ENCODE data around the gene PRTN3.
"Not testable (repeated sequence)": the region's sequence is repeated elsewhere in the genome, so short reads cannot be mapped to it uniquely, and the experiment has no call there.

The PRTN3 gene

GRCh38 chr19:884420-885211, 43.8 kb downstream of the PRTN3 start:
- no peak for DNase-seq

GRCh38 chr19:885536-886224, 44.9 kb downstream of the PRTN3 start:
- no peak for DNase-seq

DNA sequence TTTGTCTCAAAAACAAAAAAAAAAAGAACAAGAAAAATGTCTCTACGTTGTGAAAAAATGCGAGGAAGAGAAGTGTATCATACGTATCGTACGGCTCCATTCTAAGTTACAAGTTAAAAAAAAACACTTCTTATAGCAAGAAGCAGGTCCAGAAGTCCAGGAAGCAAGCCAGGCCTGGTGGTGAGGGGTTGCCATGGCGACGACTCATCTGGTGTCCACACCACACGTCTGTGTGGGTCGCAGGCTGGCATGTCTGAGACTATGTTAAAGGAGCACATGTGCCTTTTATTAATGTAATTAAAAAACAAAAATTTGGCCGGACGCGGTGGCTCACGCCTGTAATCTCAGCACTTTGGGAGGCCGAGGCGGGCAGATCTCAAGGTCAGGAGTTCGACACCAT, 46.3 kb downstream of the PRTN3 start:
- no peak for DNase-seq

DNA sequence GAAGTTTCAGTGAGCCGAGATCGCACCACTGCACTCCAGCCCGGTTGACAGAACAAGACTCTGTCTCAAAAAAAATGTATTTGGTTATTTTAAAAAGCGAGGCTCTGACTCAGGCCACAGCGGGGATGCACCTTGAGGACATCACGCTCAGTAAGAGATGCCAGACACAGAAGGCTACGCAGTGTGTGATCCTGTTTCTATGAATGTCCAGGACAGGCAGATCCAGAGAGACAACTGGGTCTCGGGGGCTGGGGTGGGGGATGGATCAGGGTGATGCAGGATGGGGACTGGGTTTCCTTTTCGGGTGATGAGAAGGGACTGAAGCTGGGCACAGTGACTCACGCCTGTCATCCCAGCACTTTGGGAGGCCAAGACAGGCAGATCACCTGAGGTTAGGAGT, 46.8 kb downstream of the PRTN3 start:
- no peak for DNase-seq

- no peak for DNase-seq
Measured at GRCh38 chr19:888581-889385, 48.0 kb downstream of the PRTN3 start.

GRCh38 chr19:889662-890295, 49.0 kb downstream of the PRTN3 start:
- DNase-seq, result no peak

GRCh38 chr19:890831-891230, 50.0 kb downstream of the PRTN3 start:
- DNase-seq, result no peak

DNA sequence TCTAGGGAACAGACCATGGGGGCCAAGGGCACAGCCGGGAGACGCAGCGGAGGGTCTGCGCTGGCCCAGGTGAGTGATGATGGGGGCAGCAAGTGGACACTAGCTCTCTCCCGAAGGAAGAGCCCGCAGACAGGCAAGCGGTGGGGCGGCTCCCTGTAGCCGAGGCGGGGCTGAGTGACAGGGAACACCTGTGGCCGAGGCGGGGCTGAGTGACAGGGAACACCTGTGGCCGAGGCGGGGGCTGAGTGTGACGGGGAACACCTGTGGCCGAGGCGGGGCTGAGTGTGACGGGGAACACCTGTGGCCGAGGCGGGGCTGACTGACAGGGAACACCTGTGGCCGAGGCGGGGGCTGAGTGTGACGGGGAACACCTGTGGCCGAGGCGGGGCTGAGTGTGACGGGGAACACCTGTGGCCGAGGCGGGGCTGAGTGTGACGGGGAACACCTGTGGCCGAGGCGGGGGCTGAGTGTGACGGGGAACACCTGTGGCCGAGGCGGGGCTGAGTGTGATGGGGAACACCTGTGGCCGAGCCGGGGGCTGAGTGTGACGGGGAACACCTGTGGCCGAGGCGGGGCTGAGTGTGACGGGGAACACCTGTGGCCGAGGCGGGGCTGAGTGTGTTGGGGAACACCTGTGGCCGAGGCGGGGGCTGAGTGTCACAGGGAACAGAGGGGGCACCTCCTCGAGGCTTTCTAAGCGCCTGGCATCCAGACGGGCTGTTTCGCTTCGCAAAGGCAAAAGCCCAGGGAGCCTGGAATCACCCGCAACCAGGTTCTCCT, 50.8 kb downstream of the PRTN3 start:
- DNase-seq, result not testable (repeated sequence)

- DNase-seq, result no peak
Measured at GRCh38 chr19:892243-892893, 51.6 kb downstream of the PRTN3 start.

- DNase-seq, result peak; percentile 100
Measured at GRCh38 chr19:892894-893689, 52.3 kb downstream of the PRTN3 start, which contains the start of the genes MED16 and RNU6-9. Gene MED16 (minus strand): TSS chr19:893187. CDS start chr19:891131, 2,056 bp downstream. Gene RNU6-9 (plus strand): TSS chr19:893484.

DNA sequence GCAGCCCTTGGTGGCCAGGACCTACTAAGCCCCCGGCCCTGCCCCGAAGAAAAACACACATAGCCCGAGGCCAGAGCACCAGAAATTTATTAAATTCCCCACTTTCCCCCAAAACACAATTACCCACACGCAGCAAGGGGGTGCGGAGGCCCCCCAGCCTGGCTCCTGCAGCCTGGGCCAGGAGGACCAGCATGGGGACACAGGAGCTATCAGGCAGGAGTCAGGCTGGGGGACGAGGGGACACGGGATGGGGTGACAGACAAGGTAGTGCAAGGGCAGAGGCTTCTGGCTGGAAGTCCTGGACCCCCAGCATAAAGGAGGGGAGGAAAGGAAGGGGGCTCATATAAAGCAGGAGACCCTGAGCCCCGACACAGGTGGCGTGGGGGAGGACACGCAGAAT, 55.6 kb downstream of the PRTN3 start:
- no peak for DNase-seq

GRCh38 chr19:896999-897398, 56.2 kb downstream of the PRTN3 start:
- DNase-seq, result no peak

- DNase-seq, result no peak
Measured at GRCh38 chr19:897442-898039, 56.7 kb downstream of the PRTN3 start.
